HL-60/S4 treated with phorbol 12-myristate 13-acetate at 8.2 ng/mL for 4 days and 3 days (cell line): ENCODE measurements around the gene UNC119B.
"Not testable (repeated sequence)": the region's sequence is repeated elsewhere in the genome, so short reads cannot be mapped to it uniquely, and the experiment has no call there.

Source experiments
- in situ Hi-C: fragments of 300-500 bp; cut with MboI; formaldehyde crosslinking; loops from 2 replicates; pipeline ENCODE4 v1.15.0; 2022; ENCODE audit warnings: low sequenced_read_pairs

UNC119B gene

GRCh38 chr12:120718055-120718454, 7.8 kb downstream of the UNC119B start:
- in situ Hi-C loops, result loop anchor here (10.0 kb wide), 2 partner anchors 63 to 133 kb away; partner anchors contain the start of gene POP5

- in situ Hi-C loops, result loop anchor here (10.0 kb wide), 2 partner anchors 64 to 134 kb away; partner anchors contain the start of gene POP5
Measured at GRCh38 chr12:120719072-120719471, 8.8 kb downstream of the UNC119B start.

GRCh38 chr12:120719496-120720233, 9.4 kb downstream of the UNC119B start:
- in situ Hi-C loops, result loop anchor here (10.0 kb wide), 2 partner anchors 65 to 135 kb away; partner anchors contain the start of gene POP5

GRCh38 chr12:120720234-120720986, 10.2 kb downstream of the UNC119B start:
- in situ Hi-C loops, result no loop called here

DNA sequence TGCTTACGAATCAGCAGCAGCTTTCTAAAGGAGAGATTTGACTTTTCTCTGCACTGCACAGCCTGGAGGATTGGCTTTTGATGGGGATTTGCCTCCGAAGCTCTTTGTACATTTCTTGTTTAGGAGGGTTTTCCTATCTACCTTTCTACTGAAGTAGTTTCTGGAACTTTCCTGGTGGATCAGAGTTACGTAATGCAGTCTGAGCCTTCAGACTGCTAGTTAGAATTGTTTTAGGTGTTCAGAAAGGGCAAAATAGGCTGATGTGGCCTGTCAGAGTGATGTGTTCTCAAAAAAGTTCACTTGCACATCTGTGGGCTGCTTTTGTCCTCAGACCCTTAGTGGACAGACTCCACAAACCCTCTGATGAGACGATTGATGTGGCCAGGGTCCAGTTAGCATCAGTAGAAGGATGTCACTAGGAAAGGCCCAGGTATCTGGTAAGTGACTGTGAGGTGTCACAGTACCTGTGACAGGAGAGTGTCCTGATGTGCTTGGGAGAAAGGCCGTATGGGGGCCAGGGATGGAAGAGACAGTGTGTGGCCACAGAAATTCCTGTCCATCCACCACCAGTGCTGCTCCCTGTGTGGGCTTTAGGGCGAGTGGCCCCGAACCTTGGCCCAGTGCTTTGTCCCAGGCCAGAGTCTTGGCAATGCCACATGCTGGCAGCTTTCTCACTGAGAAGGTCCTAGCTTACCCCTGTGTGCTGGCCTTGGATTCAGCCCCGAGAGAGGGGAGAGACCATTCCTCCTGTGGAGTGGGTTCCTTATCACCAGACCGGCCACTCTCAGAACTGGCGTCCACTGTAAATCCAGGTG, 10.9 kb downstream of the UNC119B start:
- in situ Hi-C loops, result no loop called here

DNA sequence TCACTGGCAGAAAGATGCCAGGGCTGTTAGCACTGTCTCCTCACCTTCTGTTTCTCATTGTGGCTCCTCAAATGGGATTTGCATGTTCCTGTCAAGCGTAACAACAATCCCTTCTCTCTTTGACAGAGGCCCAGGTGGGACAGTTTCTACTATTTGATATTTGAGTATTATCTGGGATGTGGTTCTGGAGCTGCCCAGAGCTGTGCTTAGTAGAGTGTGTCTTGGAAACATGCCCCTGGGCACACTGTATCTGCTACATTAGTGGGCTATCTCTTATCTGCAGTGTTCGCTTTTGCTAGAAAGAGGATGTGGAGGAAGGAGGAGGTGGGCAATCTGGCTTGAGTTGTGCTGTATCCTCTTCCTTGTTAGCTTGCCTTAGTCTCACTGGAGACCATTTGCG, 11.6 kb downstream of the UNC119B start:
- in situ Hi-C loops, result no loop called here

DNA sequence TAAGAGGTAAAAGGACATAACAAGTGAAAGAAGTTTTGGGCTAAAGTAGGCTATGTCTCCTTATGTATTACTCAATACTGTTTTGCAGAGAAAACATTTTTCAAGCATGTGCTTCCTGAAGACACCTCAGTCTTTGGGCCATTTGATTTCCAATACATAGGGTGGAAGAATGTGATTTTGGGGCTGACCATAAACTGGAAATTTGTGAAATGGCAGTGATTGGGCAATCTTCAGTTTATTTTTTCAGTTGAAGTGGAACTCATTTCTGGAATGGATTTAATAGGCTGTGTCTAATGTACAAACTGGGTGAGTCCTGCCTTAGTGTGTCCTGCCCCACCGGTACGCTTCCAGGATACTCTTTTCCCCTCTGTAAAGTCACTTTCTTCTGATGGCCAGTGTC, 12.5 kb downstream of the UNC119B start:
- in situ Hi-C loops, result no loop called here

GRCh38 chr12:120724720-120725119, 14.5 kb downstream of the UNC119B start:
- in situ Hi-C loops, result no loop called here

- in situ Hi-C loops, result no loop called here
Measured at GRCh38 chr12:120725151-120725658, 14.9 kb downstream of the UNC119B start.

DNA sequence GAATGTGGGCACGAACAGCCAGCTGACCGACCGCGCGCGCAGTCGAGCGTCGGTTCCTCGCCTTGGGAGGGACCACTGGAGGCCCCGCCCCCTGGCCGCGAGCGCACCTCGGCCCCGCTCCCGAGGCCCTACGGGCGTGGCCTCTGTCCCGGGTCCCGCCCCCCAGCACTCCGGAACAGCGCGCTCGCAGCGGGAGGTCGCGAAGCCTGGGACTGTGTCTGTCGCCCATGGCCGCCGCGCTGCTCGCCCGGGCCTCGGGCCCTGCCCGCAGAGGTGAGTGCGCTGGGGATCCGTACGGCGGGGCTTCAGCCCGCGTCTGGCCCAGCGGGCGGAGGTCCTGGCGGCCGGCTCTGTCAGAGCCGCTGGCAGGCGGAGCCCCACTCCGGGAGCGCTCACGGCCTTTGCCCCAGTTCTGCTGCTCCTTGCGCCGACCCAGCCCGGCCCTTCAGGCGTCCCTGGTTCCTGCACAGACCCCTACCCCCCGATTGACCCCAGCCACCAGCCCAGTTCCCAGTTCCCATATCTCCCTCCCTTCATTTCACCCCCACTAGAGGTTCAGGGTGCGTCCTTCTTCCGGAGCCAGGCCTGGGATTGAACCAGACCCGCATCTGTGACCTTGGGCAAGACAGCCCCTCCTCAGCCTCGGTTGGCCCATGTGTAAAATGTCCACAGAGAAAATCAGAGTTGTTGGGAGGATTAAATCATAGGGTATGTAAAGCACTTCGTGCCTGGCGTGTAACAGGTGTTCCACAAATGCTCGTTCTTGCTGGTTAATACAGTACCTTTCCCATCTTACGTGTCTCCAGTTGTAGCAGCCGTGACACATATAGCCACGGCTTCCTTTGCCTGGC, 15.6 kb downstream of the UNC119B start, which contains the start of gene ACADS:
TSS of gene ACADS (plus strand) at position 168 of the 851 bp plus-strand sequence. CDS start at position 228, 60 bp downstream.
- in situ Hi-C loops, result no loop called here

DNA sequence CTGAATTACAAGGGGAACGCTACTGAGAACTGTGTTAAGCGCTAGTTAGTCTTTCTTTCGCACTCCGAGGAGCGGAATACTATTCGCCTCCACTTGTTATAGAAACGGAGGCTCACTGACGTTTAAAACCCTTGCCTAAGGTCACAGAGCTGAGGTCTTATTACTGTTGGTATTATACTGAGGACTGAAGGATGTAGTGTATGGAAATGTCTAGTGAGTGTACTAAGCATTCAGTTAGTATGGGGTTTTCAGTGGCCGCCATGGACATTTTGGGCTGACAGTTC, 16.2 kb downstream of the UNC119B start:
- in situ Hi-C loops, result no loop called here

- in situ Hi-C loops, result no loop called here
Measured at GRCh38 chr12:120726961-120727360, 16.7 kb downstream of the UNC119B start.

- in situ Hi-C loops, result not testable (repeated sequence)
Measured at GRCh38 chr12:120732198-120732597, 21.9 kb downstream of the UNC119B start.

DNA sequence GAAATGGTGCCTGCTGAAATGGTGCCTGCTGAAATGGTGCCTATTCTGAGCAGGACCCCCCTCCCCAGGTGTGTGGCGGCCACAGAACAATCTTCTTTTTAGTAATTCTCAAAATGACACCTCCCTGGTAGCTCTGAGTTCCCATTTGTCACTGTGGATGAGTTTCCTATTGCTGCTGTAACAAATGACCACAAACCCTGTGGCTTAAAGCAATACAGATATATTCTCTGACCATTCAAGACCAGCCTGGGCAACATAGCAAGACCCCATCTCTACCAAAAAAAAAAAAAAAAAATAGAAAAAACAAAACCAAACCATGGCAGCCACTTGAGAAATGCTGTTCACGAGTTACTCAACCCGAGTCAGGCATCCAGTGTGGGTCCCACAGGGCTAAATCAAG, 23.3 kb downstream of the UNC119B start:
- in situ Hi-C loops, result no loop called here

GRCh38 chr12:120734210-120734609, 24.0 kb downstream of the UNC119B start:
- in situ Hi-C loops, result no loop called here

DNA sequence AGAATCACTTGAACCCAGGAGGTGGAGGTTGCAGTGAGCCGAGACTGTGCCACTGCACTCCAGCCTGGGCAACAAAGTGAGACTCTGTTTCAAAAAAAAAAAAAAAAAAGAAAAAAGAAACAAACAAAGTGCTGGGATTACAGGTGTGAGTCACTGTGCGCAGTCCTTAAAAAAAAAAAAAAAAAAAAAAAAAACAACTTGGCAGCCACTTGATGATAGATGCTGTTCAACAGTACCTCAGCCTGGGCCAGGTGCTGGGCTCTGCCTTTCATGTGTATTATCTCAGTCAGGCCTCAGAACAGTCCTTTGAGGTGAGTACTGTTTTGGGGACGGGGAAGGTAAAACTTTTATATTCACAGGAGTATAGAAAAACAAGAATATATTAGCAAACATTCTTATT, 24.9 kb downstream of the UNC119B start:
- in situ Hi-C loops, result no loop called here

GRCh38 chr12:120736404-120737331, 26.4 kb downstream of the UNC119B start:
- in situ Hi-C loops, result no loop called here

DNA sequence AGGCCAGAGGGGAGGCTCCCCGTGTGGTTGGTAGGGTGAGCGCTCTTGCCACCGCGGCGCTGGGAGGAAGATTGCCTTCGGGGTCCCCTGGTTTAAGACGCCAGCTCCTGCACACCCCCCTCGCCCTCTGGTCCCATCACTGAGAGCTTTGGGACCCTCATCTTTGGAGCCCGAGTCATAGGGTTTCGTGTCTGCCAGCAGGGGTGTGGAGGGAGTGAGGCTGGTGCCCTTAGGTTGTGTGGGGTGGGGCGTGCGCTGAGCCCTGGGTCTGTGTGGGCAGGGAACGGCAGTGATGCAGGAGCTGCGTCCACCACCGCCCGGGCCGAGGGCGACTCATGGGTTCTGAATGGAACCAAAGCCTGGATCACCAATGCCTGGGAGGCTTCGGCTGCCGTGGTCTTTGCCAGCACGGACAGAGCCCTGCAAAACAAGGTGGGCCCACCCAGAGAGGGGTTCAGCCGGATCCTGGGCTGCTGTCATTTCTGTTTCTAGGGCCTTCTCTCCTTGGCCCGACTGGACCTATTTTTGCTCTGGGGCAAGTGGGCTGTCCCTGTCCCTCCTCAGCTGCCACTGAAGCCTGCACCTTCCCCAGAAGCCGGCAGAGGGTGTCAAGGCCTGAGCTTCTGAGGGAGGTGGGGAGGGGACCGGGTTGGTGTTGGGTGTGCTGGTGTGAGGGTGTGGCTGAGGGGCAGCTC, 27.4 kb downstream of the UNC119B start:
- in situ Hi-C loops, result no loop called here
